OCI-LY3 (cell line): ENCODE results near the gene TATDN2.

Source experiments
- H2AFZ ChIP-seq: fragments of 200-600, 300-600 bp; shearing (Covaris generic); 2 replicates; pipeline ENCODE4 v1.6.0; 2014; ENCODE audit warnings: antibody characterized with exemption, low read depth, low read length
- H3K27ac ChIP-seq: fragments of 200-600, 300-600 bp; sonication (generic); 2 replicates; pipeline ENCODE4 v1.5.1; 2014; ENCODE audit warnings: mild to moderate bottlenecking, low read length, moderate library complexity, mixed read lengths
- H3K27me3 ChIP-seq: fragments of 200-600, 300-600 bp; sonication (generic); 2 replicates; pipeline ENCODE4 v1.6.1; 2014; ENCODE audit warnings: low read depth, low read length, mixed read lengths
- H3K36me3 ChIP-seq: fragments of 200-600, 300-600 bp; sonication (generic); replicated peaks from 2 replicates; pipeline ENCODE3; 2014; ENCODE audit warnings: low read depth, low read length, mixed read lengths
- H3K4me1 ChIP-seq: fragments of 300-600, 200-600 bp; sonication (generic); 2 replicates; pipeline ENCODE4 v1.6.1; 2014; ENCODE audit warnings: low read length, mixed read lengths
- H3K4me2 ChIP-seq: fragments of 200-600, 300-600 bp; sonication (generic); 2 replicates; pipeline ENCODE4 v1.6.1; 2014; ENCODE audit warnings: low read length, mixed read lengths
- H3K4me3 ChIP-seq: fragments of 300-600, 200-600 bp; sonication (generic); 2 replicates; pipeline ENCODE4 v1.5.1; 2014; ENCODE audit warnings: antibody characterized with exemption, mild to moderate bottlenecking, low read length, moderate library complexity
- H3K79me2 ChIP-seq: fragments of 300-600, 200-600 bp; shearing (Covaris generic); 2 replicates; pipeline ENCODE4 v1.6.1; 2014; ENCODE audit warnings: mild to moderate bottlenecking, low read length, mixed read lengths
- H3K9ac ChIP-seq: fragments of 300-600, 200-600 bp; shearing (Covaris generic); 2 replicates; pipeline ENCODE4 v1.6.0; 2014; ENCODE audit warnings: mild to moderate bottlenecking, low read length, moderate library complexity
- H3K9me3 ChIP-seq: fragments of 200-600, 300-600 bp; shearing (Covaris generic); 2 replicates; pipeline ENCODE4 v1.6.1; 2014; ENCODE audit warnings: low read length, mixed read lengths; ENCODE audit not compliant: insufficient read depth
- H4K20me1 ChIP-seq: fragments of 200-600, 300-600 bp; sonication (generic); 2 replicates; pipeline ENCODE4 v1.6.1; 2016; ENCODE audit warnings: low read length, mixed read lengths; ENCODE audit not compliant: insufficient read depth
- CTCF ChIP-seq: fragments of 200-600, 300-600 bp; sonication (generic); IDR thresholded peaks from 2 replicates; pipeline ENCODE4 v1.5.1; 2014; ENCODE audit warnings: antibody characterized with exemption, low read length, low read depth
- EZH2phosphoT487 ChIP-seq: fragments of 200-600 bp; shearing (Covaris generic); IDR thresholded peaks from 2 replicates; pipeline ENCODE4 v1.6.1; 2018; ENCODE audit warnings: antibody characterized with exemption, mixed run types, low read depth

TATDN2 gene

GRCh38 chr3:10253731-10254130 lies 5.5 kb downstream of the TATDN2 start:
- H3K36me3 ChIP-seq = peaks cover 53% of the 10 kb centered on the region
- H3K9me3 ChIP-seq = no peaks in the 10 kb centered on the region
- H3K9ac ChIP-seq = no peak overlapping the region
- no peak overlapping the region for H3K27ac ChIP-seq
- H2AFZ ChIP-seq = no peak overlapping the region
- peaks cover 28% of the 10 kb centered on the region for H4K20me1 ChIP-seq
- no peak overlapping the region for H3K4me2 ChIP-seq
- peaks cover 82% of the 10 kb centered on the region for H3K79me2 ChIP-seq
- no peak overlapping the region for H3K4me3 ChIP-seq
- peaks cover 13% of the 10 kb centered on the region for H3K4me1 ChIP-seq
- no peaks in the 10 kb centered on the region for H3K27me3 ChIP-seq
- no peak for TF ChIP-seq CTCF
- no peak for TF ChIP-seq EZH2phosphoT487

- H2AFZ ChIP-seq = no peak overlapping the region
- H3K79me2 ChIP-seq = peaks cover 81% of the 10 kb centered on the region
- H3K9ac ChIP-seq = no peak overlapping the region
- TF ChIP-seq EZH2phosphoT487 (no peak), CTCF (no peak)
- H3K36me3 ChIP-seq = peaks cover 57% of the 10 kb centered on the region
- H3K9me3 ChIP-seq = no peaks in the 10 kb centered on the region
- H3K4me2 ChIP-seq = no peak overlapping the region
- no peak overlapping the region for H3K27ac ChIP-seq
- H4K20me1 ChIP-seq = peaks cover 17% of the 10 kb centered on the region
- H3K27me3 ChIP-seq = no peaks in the 10 kb centered on the region
- no peak overlapping the region for H3K4me3 ChIP-seq
- no peaks in the 10 kb centered on the region for H3K4me1 ChIP-seq
Measured at GRCh38 chr3:10255835-10256234, 7.6 kb downstream of the TATDN2 start.

- H3K9ac ChIP-seq = no peak overlapping the region
- peaks cover 19% of the 10 kb centered on the region for H4K20me1 ChIP-seq
- peaks cover 77% of the 10 kb centered on the region for H3K79me2 ChIP-seq
- H3K27me3 ChIP-seq = no peaks in the 10 kb centered on the region
- no peak overlapping the region for H3K4me2 ChIP-seq
- TF ChIP-seq CTCF (no peak), EZH2phosphoT487 (no peak)
- no peak overlapping the region for H3K27ac ChIP-seq
- H3K4me1 ChIP-seq = no peaks in the 10 kb centered on the region
- no peak overlapping the region for H3K4me3 ChIP-seq
- H3K9me3 ChIP-seq = no peaks in the 10 kb centered on the region
- H2AFZ ChIP-seq = no peak overlapping the region
- peaks cover 58% of the 10 kb centered on the region for H3K36me3 ChIP-seq
Measured at GRCh38 chr3:10259036-10259435, 10.8 kb downstream of the TATDN2 start.

- H3K9ac ChIP-seq = no peak overlapping the region
- no peaks in the 10 kb centered on the region for H3K9me3 ChIP-seq
- H3K79me2 ChIP-seq = peaks cover 77% of the 10 kb centered on the region
- H4K20me1 ChIP-seq = peaks cover 21% of the 10 kb centered on the region
- no peak overlapping the region for H3K4me2 ChIP-seq
- H3K36me3 ChIP-seq = peaks cover 51% of the 10 kb centered on the region
- TF ChIP-seq CTCF (no peak), EZH2phosphoT487 (no peak)
- H3K4me1 ChIP-seq = no peaks in the 10 kb centered on the region
- H3K27me3 ChIP-seq = no peaks in the 10 kb centered on the region
- H3K27ac ChIP-seq = no peak overlapping the region
- H2AFZ ChIP-seq = no peak overlapping the region
- no peak overlapping the region for H3K4me3 ChIP-seq
Measured at GRCh38 chr3:10259798-10260197, 11.5 kb downstream of the TATDN2 start.
